Stimulated activated naive CD8-positive, alpha-beta T cell treated with anti-CD3 and anti-CD28 coated beads, Interleukin-15, Interleukin-2, amounts not matched to agents 100 U/mL and 50 U/mL, for 24 hours (primary cell): ENCODE data around the gene DCXR.
A peak's percentile ranks its signal among the peaks of the same experiment; 100 is the strongest.

ENCODE experiments used
- ATAC-seq: fragments of 150-1000 bp; cut with Tn5 transposase; one replicate; pipeline ENCODE4 v1.10.0; 2021
- DNase-seq: peaks from one replicate; pipeline ENCODE4 v3.0.0; 2021

Gene DCXR

DNA sequence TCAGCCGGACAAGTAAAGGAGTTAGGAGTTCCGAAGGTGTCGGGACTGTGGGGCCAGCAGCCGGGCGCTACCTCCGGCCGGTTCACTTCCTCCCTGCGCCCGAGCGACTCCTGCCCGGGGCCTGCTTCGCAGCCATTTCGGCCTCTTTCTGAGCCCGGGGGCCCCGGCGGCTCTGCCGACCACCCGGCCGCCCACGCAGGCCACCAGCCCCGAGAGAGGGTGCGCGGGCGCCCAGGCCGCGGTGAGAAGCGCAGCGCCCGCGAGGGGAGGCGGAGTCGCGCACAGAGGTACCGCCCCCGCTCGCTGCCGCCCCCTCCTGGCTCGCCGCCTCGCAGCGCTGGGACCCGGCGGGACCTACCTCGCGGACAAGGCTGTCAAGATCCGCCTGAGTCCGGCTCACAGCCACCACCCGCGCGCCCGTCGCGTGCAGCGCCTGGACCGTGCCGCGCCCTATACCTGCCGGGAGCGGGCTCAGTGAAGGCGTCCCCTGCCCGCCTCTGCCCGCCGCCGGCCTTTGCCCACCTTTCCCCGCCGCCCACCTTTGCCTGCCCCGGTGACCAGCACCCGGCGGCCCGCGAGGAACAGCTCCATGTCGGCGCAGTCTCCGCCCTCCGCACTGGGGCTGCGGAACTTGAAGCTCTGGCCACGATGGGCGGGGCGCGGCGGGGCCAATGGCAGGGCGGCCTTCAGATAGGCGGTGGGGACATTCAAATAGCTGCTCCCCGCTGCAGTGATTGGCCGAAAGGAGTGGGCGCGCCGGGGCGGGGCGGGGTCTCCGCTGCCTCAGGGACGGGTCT is at the start of gene DCXR:
DCXR (minus strand) TSS at position 606 of the 797 bp plus-strand sequence; CDS start at position 591, 15 bp downstream.
- DNase-seq (peak; percentile 97), ATAC-seq (peak; percentile 96)

DNA sequence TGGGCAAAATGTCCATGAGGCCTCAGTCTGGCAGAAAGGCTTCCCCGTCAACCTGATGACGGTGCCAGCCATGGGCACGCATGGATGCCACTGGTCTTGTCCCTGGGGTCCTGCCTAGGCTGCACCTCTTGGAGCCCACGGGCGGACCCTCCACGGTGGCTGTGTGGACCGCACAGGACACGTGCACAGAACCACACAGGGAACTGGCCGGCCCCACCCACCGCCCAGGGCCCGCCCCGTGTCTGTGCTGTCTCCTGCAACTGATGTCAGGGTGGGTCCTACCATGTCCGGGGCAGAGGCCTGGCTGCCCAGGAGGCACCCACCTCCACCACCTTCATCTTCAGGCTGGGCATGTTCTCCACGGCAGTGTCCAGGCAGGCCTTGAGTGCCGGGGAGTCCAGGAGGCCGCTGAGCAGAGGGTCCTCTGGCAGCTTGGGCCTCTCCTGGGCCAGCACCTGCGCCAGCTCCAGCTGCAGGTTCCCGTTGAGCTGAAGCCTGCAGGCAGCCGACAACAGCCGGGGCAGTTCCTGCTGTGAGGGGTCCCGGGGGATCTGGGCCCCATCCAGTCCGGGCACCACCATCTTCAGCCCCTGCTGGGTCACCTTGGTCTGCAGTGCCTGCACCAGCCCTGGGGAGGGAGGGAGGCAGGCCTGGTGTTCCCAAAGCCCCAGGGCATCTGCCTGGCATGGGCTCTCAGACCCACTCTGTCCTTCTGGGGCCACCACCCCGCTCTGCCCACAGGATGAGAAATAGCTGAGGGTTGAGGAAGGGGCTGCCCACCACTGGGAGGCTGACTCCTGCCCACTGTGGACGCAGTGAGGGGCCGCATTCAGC is 48.7 kb upstream of the DCXR start:
- ATAC-seq, result no peak
- DNase-seq, result no peak

DNA sequence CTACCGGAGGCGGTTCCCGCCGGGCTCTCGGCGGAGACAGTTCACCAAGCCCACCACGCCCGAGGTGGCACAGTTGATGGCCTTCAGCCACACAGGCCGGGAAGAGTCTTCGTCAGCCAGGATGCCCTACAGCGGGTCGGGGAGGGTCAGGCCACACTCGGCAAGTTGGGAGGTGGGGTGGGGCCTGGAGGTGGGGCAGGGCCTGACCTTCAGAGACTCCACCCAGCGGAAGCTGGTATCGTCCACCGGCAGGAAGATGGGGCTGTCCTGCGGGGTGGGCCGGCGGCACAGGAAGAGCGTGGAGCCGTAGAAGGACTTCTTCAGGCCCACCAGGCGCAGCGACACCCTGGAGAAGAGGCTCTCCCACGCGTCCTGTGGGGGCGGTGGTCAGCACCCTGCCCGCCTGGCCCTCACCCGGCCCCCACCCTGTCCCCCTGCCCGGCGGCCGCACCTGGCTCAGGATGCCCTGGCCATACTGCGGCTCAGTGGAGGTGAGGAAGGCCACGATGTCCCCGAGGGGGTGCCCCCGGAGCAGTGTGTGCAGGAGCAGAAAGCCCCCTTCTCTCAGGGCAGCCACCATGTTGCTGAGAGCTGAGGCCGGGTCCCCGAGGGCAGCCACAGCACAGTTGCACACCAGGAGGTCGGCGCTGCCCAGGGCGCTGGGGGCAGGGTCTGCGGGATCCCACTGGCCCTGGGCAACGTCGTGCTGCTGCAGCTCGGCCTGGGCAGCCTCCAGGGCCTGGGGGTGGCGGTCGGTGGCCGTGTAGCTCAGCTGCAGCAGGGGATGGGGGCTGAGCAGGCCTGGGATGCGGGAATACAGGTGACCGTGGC is 47.7 kb upstream of the DCXR start:
- DNase-seq (no peak), ATAC-seq (no peak)

DNA sequence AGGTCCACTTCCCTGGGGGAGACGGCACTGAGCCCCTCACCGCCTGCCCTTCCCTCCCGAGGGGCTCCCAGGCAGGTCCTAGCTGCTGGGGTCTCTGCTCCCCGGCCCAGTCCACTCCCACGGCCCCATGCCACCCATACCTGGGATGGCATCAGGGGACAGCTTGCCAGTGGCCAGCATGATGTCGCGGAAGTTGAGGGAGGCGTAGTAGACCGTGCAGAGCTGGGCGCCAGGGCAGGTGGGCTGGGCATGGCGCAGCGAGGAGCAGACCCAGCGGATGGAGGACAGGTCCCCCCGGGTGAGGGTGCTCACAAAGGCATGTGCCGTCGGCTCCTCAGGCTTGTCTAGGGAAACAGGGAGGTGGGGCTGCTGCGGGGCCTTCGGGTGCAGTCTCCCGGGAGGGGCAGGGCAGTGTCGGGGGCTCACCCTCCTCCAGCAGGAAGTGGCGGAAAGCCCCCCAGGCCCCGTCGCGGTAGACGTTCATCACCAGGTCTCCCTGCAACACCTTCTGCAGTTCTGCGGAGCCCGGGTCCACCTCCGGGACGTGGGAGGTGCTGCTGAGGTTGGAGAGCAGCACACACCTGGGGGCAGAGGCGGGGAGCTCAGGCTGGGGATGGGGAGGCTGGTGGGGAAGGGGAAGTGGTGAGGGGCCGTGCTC is 47.0 kb upstream of the DCXR start:
- no peak for DNase-seq
- ATAC-seq, result no peak

DNA sequence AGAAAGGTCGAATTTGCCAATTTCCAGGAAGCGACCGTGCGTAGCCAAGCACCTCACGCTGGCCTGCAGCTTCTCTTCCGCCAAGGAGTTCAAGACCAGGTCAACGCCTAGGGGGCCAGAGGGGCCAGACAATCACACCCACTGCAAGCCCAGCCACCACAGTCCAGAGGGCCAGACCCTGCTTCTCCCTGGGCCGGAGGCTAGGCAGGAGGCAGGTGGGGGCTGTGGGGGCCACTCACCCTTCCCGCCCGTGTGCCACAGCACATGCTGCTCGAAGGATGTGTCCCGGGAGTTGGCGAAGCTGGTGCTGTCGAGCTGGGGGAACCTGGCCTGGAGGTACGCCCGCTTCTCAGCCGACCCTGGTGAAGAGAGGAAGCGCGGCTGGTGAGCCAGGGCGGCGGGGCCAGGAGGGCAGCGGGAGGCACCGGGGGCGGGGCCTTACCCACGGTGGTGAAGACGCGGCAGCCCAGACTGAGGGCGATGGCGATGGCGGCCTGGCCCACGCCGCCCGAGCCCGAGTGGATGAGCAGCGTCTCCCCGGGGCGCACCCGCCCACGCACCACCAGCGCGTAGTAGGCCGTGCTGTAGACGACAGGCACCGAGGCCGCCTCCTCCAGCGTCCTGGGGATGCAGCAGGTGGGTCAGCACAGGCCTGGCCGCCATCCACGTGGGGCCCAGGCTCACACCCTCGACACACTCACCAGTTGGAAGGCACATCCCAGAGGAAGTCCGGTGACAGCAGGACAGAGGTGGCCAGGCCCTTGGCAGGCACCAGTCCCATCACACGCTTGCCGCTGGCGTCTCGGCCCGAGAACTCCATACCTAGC is 46.2 kb upstream of the DCXR start:
- ATAC-seq (no peak), DNase-seq (no peak)

DNA sequence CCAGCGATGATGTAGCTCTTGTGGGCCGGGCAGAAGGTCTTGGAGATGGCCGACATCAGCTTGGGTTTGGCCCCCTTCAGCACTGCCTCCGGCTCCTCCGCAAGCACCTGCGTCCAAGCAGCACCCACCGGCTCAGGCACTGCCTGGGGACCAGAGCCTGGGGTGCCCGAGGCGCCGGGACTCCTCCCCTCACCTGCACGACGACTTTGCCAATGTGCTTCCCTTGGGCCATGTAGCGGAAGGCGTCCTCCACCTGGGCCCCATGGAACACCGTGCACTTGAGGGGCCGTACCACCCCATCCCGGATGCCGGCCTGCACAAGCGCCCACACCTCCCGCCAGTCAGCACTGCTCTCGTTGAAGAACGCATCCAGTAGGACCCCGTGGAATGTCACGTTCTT is 45.5 kb upstream of the DCXR start:
- no peak for DNase-seq
- ATAC-seq, result no peak

DNA sequence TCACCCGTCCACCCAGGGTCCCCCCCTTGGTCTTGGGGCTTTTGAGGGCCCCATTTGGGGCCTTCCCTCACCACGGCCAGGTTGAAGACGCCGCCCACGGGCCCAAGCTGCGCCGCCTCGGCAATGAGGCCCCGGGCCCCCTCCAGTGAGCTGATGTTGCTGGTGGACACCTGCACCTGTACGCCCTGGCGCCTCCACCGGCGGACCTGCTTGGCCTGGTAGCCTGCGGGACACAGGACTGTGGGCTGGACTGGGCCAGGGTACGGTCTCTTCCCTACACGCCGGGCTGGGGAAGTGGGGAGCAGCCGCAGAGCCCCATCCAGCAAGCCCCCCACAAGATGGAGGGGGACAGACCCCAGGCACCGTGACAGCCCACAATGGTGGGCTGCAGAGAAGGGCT is 45.0 kb upstream of the DCXR start:
- DNase-seq, result no peak
- no peak for ATAC-seq

DNA sequence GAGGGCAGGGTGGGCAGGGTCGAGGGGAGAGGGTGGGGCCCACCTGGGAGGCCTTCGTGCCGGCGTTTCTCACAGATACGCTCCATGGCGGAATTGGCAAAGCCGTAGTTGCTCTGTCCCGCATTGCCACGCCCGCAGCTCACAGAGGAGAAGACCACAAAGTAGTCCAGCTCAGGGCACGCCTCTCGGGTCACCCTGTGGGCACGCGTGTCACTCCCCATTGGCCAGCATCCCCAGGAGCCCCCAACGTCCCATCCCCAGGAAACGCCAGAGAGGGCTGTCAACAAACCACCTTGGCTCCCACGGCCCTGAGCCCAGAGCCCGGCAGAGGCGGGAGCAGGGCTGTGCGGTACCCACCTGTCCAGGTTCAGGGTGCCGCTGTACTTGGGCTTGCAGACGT is 44.5 kb upstream of the DCXR start:
- ATAC-seq, result no peak

DNA sequence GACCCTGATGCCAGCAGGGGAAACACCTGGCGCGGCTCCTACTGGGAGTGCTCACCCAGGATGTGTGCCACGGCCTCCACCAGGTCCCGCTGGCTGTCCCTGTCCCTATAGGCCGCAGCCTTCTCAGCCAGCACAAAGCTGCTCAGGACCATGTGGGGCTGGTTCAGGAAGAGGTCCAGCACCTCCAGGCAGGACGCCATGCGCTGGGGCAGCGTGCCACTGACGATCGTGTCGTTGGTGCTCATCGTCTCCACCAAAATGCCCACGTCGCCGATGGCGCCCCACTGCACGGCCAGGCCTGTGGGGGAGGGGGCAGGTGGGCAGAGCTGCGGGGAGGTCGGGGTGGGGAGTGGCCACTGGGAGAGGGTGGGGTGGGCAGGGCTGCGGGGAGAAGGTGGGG is 44.0 kb upstream of the DCXR start:
- no peak for DNase-seq
- ATAC-seq, result no peak

More for the DNA sequence above, 44.5 kb upstream of the DCXR start:
- DNase-seq, result no peak

DNA sequence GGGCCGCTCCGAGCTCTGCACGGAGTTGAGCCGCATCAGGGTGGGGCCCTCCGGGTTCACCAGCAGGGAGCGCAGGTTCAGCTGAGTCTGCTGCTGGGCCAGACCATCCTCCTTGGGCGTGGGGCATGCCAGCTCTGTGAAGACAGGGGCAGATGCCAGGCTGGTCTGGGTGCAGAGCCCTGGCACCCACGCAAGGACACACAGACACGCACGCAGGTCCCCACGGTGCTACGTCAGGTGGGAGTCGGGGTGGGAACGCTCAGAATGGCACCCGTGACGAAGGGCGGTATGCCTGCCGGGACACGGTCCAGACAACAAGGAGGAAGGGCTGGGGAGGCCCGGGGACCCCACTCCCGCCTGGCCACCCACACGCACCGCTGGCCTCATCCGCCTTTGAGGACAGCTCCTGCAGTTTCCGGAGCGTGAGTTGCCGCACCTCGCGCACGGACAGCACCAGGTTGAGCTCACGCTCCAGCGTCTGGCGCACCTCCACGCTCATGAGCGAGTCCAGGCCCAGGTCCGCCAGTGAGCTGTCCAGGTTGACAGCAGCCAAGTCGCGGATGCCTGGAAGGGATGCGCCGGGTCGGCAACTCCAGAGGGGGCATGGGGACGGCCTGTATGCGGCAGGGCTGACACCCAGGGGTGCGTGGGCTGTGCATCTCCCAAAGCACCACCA is 43.4 kb upstream of the DCXR start:
- DNase-seq, result no peak
- no peak for ATAC-seq

DNA sequence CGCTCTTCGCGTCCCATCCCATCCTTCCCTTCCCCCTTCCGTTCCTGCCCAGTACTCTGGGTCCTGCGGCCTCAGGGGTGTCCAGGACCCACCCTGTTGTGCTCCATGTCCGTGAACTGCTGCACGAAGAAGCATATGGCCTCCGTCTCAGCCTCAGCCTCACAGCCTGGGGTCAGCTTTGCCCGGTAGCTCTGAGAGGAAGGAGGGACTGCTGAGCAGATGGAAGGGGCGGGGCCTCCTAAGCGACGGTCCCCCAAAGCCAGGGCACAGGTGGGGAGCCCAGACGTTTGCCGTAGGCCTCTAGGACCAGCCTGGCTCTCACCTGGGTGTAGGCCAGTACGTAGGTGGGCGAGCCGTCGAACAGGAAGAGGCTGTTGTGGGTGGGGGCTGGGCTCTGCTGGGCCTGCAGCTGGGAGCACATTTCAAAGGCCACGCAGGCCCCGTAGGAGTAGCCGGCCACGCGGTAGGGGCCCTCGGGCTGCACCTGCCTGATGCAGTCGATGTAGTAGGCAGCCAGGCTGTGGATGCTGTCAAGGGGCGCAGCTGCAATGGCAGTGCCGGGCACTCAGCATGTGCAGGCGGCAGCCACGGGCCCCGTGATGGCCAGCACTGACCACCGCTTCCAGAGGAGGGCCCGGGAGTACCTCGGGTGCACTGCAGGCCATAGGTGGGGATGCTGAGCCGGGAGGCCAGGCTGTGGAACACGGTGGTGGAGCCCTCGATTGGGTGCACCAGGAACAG is 42.7 kb upstream of the DCXR start:
- DNase-seq (no peak), ATAC-seq (no peak)

DNA sequence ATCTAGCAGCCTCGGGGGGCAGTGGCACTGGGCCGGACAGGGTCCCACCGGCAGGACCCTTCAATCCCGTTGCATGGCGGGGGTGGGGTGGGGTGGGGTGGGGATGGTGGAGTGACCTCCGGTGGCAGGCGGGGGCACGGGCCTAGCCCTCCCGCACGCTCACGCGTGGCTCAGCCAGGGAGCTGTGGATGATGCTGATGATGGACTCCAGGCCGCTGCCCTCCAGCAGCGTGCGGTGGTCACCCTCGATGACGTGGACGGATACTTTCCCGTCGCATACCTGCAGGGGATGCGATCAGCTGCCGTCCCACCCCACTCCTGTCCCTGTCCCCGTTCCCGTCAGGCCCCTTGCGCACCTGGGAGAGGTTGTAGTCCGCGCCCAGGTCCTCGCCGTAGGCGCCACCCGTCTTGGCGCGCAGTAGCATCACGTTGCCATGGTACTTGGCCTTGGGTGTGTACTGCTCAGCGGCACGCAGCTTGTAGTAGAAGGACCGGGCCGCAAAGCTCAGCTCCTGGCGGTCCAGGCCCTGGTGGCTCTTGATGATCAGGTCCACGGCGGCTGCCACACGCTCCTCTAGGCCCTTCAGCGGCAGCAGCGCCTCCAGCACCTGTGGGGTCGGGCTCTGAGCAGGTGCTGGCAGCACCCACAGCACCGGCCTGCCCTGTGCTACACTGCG is 41.6 kb upstream of the DCXR start:
- ATAC-seq, result no peak
- DNase-seq, result no peak

DNA sequence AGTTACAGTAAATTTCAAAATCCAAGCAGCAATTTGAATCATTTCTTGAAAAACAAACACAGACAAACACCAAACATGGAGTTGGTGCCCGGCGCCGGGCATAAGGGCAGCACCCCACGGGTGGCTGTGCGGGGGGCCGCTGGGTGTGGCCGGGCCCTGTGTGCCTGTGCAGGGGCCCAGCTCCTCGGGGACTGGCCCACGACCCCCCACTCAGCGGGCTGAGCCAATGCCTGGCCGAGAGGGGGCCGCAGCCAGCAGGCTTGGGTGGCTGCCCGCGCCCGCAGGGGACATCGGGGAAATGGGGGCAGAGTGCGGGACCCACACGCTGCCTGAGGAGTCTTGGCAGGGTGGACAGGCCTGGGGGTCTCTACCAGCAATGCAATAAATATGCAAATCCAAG is 40.9 kb upstream of the DCXR start:
- ATAC-seq (no peak), DNase-seq (no peak)

DNA sequence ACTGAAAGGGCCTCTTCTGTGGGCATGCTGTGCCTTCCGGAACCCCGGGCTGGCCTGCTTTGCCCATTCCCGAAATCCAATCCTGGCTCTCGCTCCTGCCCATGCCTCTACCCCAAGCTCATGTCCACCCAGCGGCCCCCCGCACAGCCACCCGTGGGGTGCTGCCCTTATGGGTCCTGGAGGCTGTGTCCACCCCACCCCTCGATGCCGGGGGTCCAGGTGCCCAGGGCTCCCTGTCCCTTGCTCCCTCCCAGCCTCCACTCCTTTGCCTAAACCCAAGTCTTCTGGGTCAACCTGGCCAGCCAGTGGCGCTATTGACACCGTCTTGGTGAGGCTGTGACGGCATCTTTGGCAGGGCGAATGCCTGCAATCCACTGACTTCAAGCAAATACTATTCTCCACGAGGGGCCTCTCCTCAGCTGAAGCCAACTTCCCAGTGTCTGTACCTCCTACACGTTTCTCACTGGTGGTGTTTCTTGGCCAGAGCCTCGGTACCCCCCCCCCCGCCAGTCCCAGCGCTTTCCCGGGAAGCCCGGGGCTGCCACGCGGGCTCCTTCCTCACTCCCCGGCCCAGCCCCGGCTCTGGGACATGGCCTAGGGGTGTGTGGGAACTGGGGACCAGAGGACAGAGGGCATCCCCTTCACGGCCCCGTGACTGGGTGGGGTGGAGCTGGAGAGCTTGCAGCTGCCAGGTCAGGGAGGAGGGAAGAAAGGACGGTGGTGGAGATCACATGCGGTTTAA is 40.3 kb upstream of the DCXR start:
- ATAC-seq, result no peak
- no peak for DNase-seq

DNA sequence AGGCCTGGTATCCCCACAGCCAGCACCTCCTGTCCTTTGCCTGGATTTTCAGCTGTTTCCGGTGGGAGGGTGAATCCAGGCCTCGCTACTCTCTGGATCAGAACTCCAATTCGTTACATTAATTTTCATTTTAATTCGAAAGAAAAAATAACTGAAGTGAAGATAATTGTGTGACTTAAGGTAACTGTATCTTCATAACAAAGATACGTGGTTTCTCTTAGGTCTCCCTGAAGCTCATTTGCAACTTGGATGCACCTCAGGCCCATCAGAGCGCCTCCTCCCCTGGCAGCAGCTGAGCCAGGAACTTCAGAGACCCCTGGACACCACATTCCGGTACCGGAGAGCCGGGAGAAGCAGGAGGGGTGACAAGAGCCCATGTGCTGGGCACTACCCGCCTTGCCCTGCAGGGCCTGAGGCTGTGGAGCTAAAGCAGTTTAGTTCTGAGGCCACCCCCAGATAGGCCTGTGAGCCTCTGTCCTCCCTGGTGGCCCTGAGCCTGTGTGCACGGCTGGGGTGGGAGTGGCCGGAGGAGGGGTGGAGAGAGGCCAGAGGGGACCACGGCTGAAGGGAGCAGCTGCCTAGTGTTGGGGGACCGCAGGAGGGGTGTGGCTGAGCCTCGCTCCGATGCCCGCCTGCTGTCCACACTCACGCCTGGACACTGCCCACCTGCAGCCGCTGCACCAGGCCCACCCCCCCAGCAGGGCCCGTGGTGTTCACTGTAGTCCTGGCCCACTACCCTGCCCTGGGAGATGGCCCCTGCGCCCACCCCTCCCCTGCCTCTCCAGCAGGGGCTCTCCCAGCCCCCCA is 39.5 kb upstream of the DCXR start:
- ATAC-seq, result no peak
- DNase-seq, result no peak

DNA sequence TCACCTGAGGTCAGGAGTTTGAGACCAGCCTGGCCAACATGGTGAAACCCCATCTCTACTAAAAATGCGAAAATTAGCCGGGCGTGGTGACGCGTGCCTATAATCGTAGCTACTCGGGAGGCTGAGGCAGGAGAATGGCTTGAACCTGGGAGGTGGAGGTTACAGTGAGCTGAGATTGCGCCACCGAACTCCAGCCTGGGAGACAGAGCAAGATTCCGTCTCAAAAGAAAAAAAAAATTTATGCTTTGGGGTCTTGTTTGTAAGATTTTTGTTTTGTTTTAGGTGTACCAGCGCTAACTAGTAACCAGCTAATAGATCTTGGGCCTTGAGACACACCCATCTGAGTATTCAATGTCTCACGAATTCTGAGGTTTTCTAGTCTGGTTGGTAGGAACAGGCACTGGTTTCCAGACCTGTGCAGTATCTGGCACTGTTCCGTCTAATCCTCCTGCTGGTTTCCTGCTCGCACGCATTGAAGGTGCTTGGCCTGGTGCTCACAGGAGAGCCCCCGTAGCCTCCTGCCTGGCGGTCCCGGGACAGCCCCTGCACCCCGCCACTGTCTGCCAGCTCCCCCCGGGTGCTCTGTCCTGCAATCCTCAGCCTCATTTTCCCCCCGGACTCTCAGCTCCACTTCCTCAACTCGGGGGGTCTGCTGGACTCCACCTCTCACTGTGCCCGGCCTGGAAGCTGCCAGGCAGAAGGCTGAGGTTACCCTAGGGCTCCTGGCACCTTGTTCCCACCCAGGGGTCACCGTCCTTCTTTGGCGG is 38.7 kb upstream of the DCXR start:
- ATAC-seq (no peak), DNase-seq (no peak)

DNA sequence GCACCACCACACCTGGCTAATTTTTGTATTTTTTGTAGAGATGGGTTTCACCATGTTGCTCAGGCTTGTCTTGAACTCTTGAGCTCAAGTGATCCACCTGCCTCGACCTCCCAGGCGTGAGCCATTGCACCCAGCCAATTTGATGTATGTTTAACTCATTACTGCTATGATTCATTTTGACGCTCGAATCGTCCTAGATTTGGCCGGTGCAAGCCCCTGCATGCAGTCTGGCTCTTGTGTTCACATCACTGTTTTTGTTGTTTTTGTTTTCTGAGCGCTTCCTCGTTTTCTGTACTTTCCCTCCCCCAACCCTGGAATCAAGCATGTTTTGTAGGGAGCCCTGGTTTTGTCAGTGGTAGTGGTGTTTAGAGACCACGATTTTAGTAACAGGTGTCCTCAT is 35.9 kb upstream of the DCXR start:
- DNase-seq (no peak), ATAC-seq (no peak)
